HepG2 (cell line): ENCODE measurements around the gene GGCT. TPM values are rescaled to one million over a fixed set of nuclear protein-coding genes. Genes with fewer than 3 reads are reported as not detected.

Source experiments
- ATAC-seq: fragments of 200-7000 bp; cut with Tn5 transposase; 3 replicates; pipeline ENCODE4 v1.9.1; 2020; ENCODE audit warnings: mild to moderate bottlenecking, moderate library complexity
- BruUV-seq: library from RNA; stranded (reverse); fragments of 400-500 nt; replicated peaks from 2 replicates; lab custom pipeline; 2021; lab: Mats Ljungman, UMichigan
- CTCF ChIA-PET: fragments of 300-600 bp; formaldehyde crosslinking; extraction: SDS; loops from one replicate; lab custom pipeline; 2021; ENCODE audit warnings: low total read pairs, inconsistent platforms, low intra/inter-chr PET ratio; lab: Yijun Ruan, JAX
- POLR2A ChIA-PET: fragments of 350-600 bp; sonication (Branson Sonifier 250); formaldehyde crosslinking; loops from one replicate; lab custom pipeline; 2020; ENCODE audit warnings: antibody characterized with exemption, inconsistent platforms; lab: Yijun Ruan, JAX
- DNase-seq: peaks from one replicate; pipeline ENCODE4 v3.0.0-alpha.2; 2015; ENCODE audit warnings: low spot score
- FAIRE-seq: peaks from 3 replicates; lab custom pipeline; 2011; peaks lifted over from hg19 to GRCh38; lab: Jason Lieb, UNC
- H2AFZ ChIP-seq: one replicate; pipeline ENCODE4 v1.6.1; 2011; ENCODE audit warnings: low read length, inconsistent platforms
- H3K27ac ChIP-seq: fragments of 300-600 bp; 3 replicates; pipeline ENCODE4 v1.8.0; 2011; ENCODE audit warnings: mixed run types, mild to moderate bottlenecking, mixed read lengths, low read length, inconsistent platforms; ENCODE audit not compliant: insufficient read depth; ENCODE audit errors: extremely low read length
- H3K27me3 ChIP-seq, 2 experiments: fragments of 200-600 bp in 1 of 2; 2 replicates in 1 of 2; 3 replicates in 1 of 2; pipeline versions ENCODE4 v1.6.0 to v1.8.0; 2011; ENCODE audit warnings: low read length in 2 of 2, mild to moderate bottlenecking in 2 of 2, moderate library complexity in 2 of 2, inconsistent platforms in 1 of 2; ENCODE audit not compliant: insufficient read depth in 2 of 2, control insufficient read depth in 1 of 2
- H3K36me3 ChIP-seq, 2 experiments: fragments of 200-600 bp in 1 of 2; replicated peaks in 1 of 2; 2 replicates in 1 of 2; 3 replicates in 1 of 2; pipeline versions ENCODE4 v1.5.1 to v1.8.0; 2011; ENCODE audit warnings: low read length in 2 of 2, inconsistent platforms in 1 of 2; ENCODE audit not compliant: insufficient read depth in 2 of 2, control insufficient read depth in 1 of 2
- H3K4me1 ChIP-seq: 2 replicates; pipeline ENCODE4 v1.5.1; 2012; ENCODE audit warnings: low read length, inconsistent platforms; ENCODE audit not compliant: insufficient read depth
- H3K4me2 ChIP-seq: 2 replicates; pipeline ENCODE4 v1.6.0; 2011; ENCODE audit warnings: low read depth, low read length, inconsistent platforms
- H3K4me3 ChIP-seq, 3 experiments: fragments of 200-600 bp in 1 of 3; sonication (generic), shearing (Covaris generic) in 1 of 3; replicated peaks in 1 of 3; 2 replicates each; pipeline ENCODE4 v1.5.1; 2011 to 2016; ENCODE audit warnings: low read length in 3 of 3, inconsistent platforms in 2 of 3, low read depth in 2 of 3, mild to moderate bottlenecking in 2 of 3, control low read depth in 1 of 3, mixed read lengths in 1 of 3; ENCODE audit not compliant: insufficient read depth in 1 of 3
- H3K79me2 ChIP-seq: one replicate; pipeline ENCODE4 v1.6.1; 2011; ENCODE audit warnings: low read length, inconsistent platforms; ENCODE audit not compliant: insufficient read depth
- H3K9ac ChIP-seq: 2 replicates; pipeline ENCODE4 v1.6.0; 2011; ENCODE audit warnings: mild to moderate bottlenecking, low read depth, low read length, inconsistent platforms; ENCODE audit not compliant: insufficient read depth
- H3K9me3 ChIP-seq: 2 replicates; pipeline ENCODE4 v1.5.1; 2012; ENCODE audit warnings: mild to moderate bottlenecking, low read length
- H4K20me1 ChIP-seq: 2 replicates; pipeline ENCODE4 v1.6.0; 2011; ENCODE audit warnings: inconsistent platforms, mild to moderate bottlenecking, low read length, moderate library complexity; ENCODE audit not compliant: insufficient read depth
- CSRNP1 ChIP-seq: sonication (generic); formaldehyde crosslinking; IDR thresholded peaks from 2 replicates; pipeline ENCODE4 v1.8.1; 2023; ENCODE audit warnings: mild to moderate bottlenecking, missing genetic modification reagents
- ETV5 ChIP-seq: IDR thresholded peaks from 2 replicates; pipeline ENCODE4 v1.6.1; 2018; ENCODE audit warnings: missing biosample characterization, missing genetic modification reagents, inconsistent platforms, borderline replicate concordance
- HHEX ChIP-seq: IDR thresholded peaks from 2 replicates; pipeline ENCODE4 v1.6.1; 2016; ENCODE audit warnings: control low read depth
- IRF9 ChIP-seq: sonication (generic); formaldehyde crosslinking; IDR thresholded peaks from 2 replicates; pipeline ENCODE4 v1.8.0; 2022; ENCODE audit warnings: missing genetic modification reagents, mild to moderate bottlenecking, borderline replicate concordance
- KDM5B ChIP-seq: sonication (generic); formaldehyde crosslinking; IDR thresholded peaks from 2 replicates; pipeline ENCODE4 v1.4.0; 2020; ENCODE audit warnings: missing genetic modification reagents, mild to moderate bottlenecking, borderline replicate concordance
- MAF1 ChIP-seq: sonication (generic); formaldehyde crosslinking; IDR thresholded peaks from 2 replicates; pipeline ENCODE4 v1.5.0; 2020; ENCODE audit warnings: missing genetic modification reagents, borderline replicate concordance
- MYPOP ChIP-seq: sonication (generic); formaldehyde crosslinking; IDR thresholded peaks from 2 replicates; pipeline ENCODE4 v1.8.1; 2023; ENCODE audit warnings: mild to moderate bottlenecking, moderate library complexity, missing genetic modification reagents
- NCOA5 ChIP-seq: sonication (generic); formaldehyde crosslinking; IDR thresholded peaks from 2 replicates; pipeline ENCODE4 v1.4.0; 2020; ENCODE audit warnings: missing genetic modification reagents
- SAP130 ChIP-seq: IDR thresholded peaks from 2 replicates; pipeline ENCODE4 v1.6.1; 2016; ENCODE audit warnings: low read depth
- SUZ12 ChIP-seq: fragments of 150-350 bp; IDR thresholded peaks from 2 replicates; pipeline ENCODE4 v1.6.1; 2014; ENCODE audit warnings: low read depth, low read length
- XRCC5 ChIP-seq: fragments of 200-400 bp; formaldehyde crosslinking; optimal IDR thresholded peaks from 2 replicates; pipeline ENCODE3; 2017; ENCODE audit warnings: mild to moderate bottlenecking, low read length
- ZBTB4 ChIP-seq: sonication (generic); formaldehyde crosslinking; IDR thresholded peaks from 2 replicates; pipeline ENCODE4 v1.4.0; 2020; ENCODE audit warnings: missing genetic modification reagents, mild to moderate bottlenecking, borderline replicate concordance
- ZBTB44 ChIP-seq: sonication (generic); formaldehyde crosslinking; IDR thresholded peaks from 2 replicates; pipeline ENCODE4 v1.4.0; 2020; ENCODE audit warnings: missing genetic modification reagents
- ZNF362 ChIP-seq: sonication (generic); formaldehyde crosslinking; IDR thresholded peaks from 2 replicates; pipeline ENCODE4 v1.4.0; 2020; ENCODE audit warnings: missing genetic modification reagents, mild to moderate bottlenecking, borderline replicate concordance
- WGBS: methylation state at CpG from one replicate; pipeline ENCODE4 v1.1.6; 2017; ENCODE audit warnings: low lambda C conversion rate; 5-methylcytosine and 5-hydroxymethylcytosine counted together
- in situ Hi-C: cut with HindIII; loops from 2 replicates; pipeline ENCODE4 v1.10.0; 2017; ENCODE audit warnings: low pct_unique_long_range_greater_than_20kb; ENCODE audit not compliant: extremely low pct_ligation_motif_present
- intact Hi-C: fragments of 100-400 bp; cut with micrococcal nuclease; formaldehyde crosslinking; loops from one replicate; pipeline ENCODE4 v1.10.0; 2022; ENCODE audit not compliant: unreplicated experiment
- polyA plus RNA-seq, 8 experiments: library from polyadenylated mRNA; depleted of rRNA in 3 of 8; stranded (reverse) in 7 of 8; unstranded in 1 of 8; fragments of >200 nt; fragmentation: Illumina TruSeq in 4 of 8; extraction: Trizol in 4 of 8; gene quantifications; 2 replicates each; pipeline versions ENCODE4 v1.2.1 to v1.2.3, GENCODE V29; 2011 to 2016; ENCODE audit warnings: low read depth in 4 of 8, missing spikeins in 1 of 8, mixed read lengths in 1 of 8; ENCODE audit not compliant: insufficient read depth in 1 of 8
- total RNA-seq, 5 experiments: library from RNA; depleted of rRNA; stranded (reverse); fragments of >200 nt; fragmentation: Illumina TruSeq; extraction: Trizol; gene quantifications; 2 replicates each; pipeline ENCODE4 v1.2.3, GENCODE V29; 2016; ENCODE audit warnings: low read depth in 1 of 5

The GGCT gene
- total and polyA plus RNA-seq, 2 of the 13 experiments (the other 11 are each of a cell fraction or from before 2014, with no cell fraction given) = 19.5 to 78.3 TPM

- H3K79me2 ChIP-seq = no peaks in the 10 kb centered on the region
- POLR2A ChIA-PET = no interaction called here
- CTCF ChIA-PET = no interaction called here
- no peak overlapping the region for H3K4me2 ChIP-seq
- no peak overlapping the region for H3K4me3 ChIP-seq
- in situ Hi-C loops (no loop called here), intact Hi-C loops (no loop called here)
- no peaks in the 10 kb centered on the region for H3K9me3 ChIP-seq
- no peaks in the 10 kb centered on the region for H3K27me3 ChIP-seq
- BruUV-seq = no TSS peak
- 95% methylated on average over 17 of the region's 27 CpGs for WGBS
- H3K27ac ChIP-seq = no peak overlapping the region
- FAIRE-seq = no peak
- ATAC-seq = no peak
- no peaks in the 10 kb centered on the region for H3K4me1 ChIP-seq
- no peaks in the 10 kb centered on the region for H4K20me1 ChIP-seq
- DNase-seq = no peak
- H2AFZ ChIP-seq = no peak overlapping the region
- H3K9ac ChIP-seq = no peak overlapping the region
- H3K36me3 ChIP-seq = no peaks in the 10 kb centered on the region; a peak in 1 of 5 replicates
- TF ChIP-seq MYPOP (CRISPR knock-in tag) (no peak), ZNF362 (CRISPR knock-in tag) (no peak), SAP130 (CRISPR knock-in tag) (no peak), NCOA5 (CRISPR knock-in tag) (no peak), HHEX (CRISPR knock-in tag) (no peak), ZBTB4 (no peak), ZBTB44 (CRISPR knock-in tag) (no peak), KDM5B (CRISPR knock-in tag) (no peak), IRF9 (CRISPR knock-in tag) (no peak), XRCC5 (no peak), SUZ12 (no peak), CSRNP1 (CRISPR knock-in tag) (no peak), ETV5 (CRISPR knock-in tag) (no peak), MAF1 (no peak)
Measured at GRCh38 chr7:30452280-30452930, 52.2 kb downstream of the GGCT start.
